HG03565 (cell line): ENCODE results near the gene IDE.
"Not testable (repeated sequence)": the region's sequence is repeated elsewhere in the genome, so short reads cannot be mapped to it uniquely, and the experiment has no call there.

ENCODE experiments used
- ATAC-seq: cut with Tn5 transposase; IDR thresholded peaks from one replicate; pipeline ENCODE4 v1.9.1; 2021; ENCODE audit warnings: mild to moderate bottlenecking, moderate library complexity; ENCODE audit not compliant: unreplicated experiment

Gene IDE

GRCh38 chr10:92420546-92421275 is 153.2 kb downstream of the IDE start:
- no peak for ATAC-seq

- ATAC-seq = no peak
These were observed 153.9 kb downstream of the IDE start for GRCh38 chr10:92419740-92420545.

- no peak for ATAC-seq
These were observed 155.0 kb downstream of the IDE start for GRCh38 chr10:92418891-92419290.

GRCh38 chr10:92418221-92418620 is 155.7 kb downstream of the IDE start:
- no peak for ATAC-seq

- no peak for ATAC-seq
These were observed 160.4 kb downstream of the IDE start for GRCh38 chr10:92413519-92413918.

GRCh38 chr10:92413011-92413410 is 160.9 kb downstream of the IDE start:
- no peak for ATAC-seq

- no peak for ATAC-seq
These were observed 162.5 kb downstream of the IDE start for GRCh38 chr10:92411406-92411805.

GRCh38 chr10:92410501-92410900 is 163.4 kb downstream of the IDE start:
- ATAC-seq = no peak

- no peak for ATAC-seq
These were observed 165.9 kb downstream of the IDE start for GRCh38 chr10:92408017-92408361.

GRCh38 chr10:92407305-92408016 is 166.4 kb downstream of the IDE start:
- no peak for ATAC-seq

GRCh38 chr10:92405419-92405924 is 168.4 kb downstream of the IDE start:
- no peak for ATAC-seq

GRCh38 chr10:92404612-92405418 is 169.1 kb downstream of the IDE start:
- ATAC-seq = no peak

GRCh38 chr10:92402234-92402633 is 171.7 kb downstream of the IDE start:
- ATAC-seq = not testable (repeated sequence)
